GM19467 (cell line): ENCODE measurements around the gene GRIA3.
"Not testable (repeated sequence)": the region's sequence is repeated elsewhere in the genome, so short reads cannot be mapped to it uniquely, and the experiment has no call there.

Experiments
- ATAC-seq: cut with Tn5 transposase; IDR thresholded peaks from one replicate; pipeline ENCODE4 v1.9.1; 2021; ENCODE audit warnings: mild to moderate bottlenecking, moderate library complexity; ENCODE audit not compliant: unreplicated experiment

GRIA3 gene

GRCh38 chrX:123267220-123267619 lies 83.1 kb downstream of the GRIA3 start:
- no peak for ATAC-seq

GRCh38 chrX:123271902-123272301 lies 87.8 kb downstream of the GRIA3 start:
- no peak for ATAC-seq

GRCh38 chrX:123272630-123273029 lies 88.6 kb downstream of the GRIA3 start:
- ATAC-seq = no peak

GRCh38 chrX:123274796-123275195 lies 90.7 kb downstream of the GRIA3 start:
- ATAC-seq = no peak

GRCh38 chrX:123277347-123277746 lies 93.3 kb downstream of the GRIA3 start:
- no peak for ATAC-seq

- ATAC-seq = no peak
These were observed 93.7 kb downstream of the GRIA3 start for GRCh38 chrX:123277821-123278220.

- ATAC-seq = no peak
These were observed 98.2 kb downstream of the GRIA3 start for GRCh38 chrX:123282241-123282640.

- not testable (repeated sequence) for ATAC-seq
These were observed 99.3 kb downstream of the GRIA3 start for GRCh38 chrX:123283407-123283806.

GRCh38 chrX:123291623-123292022 lies 107.5 kb downstream of the GRIA3 start:
- ATAC-seq = no peak

GRCh38 chrX:123298026-123298425 lies 113.9 kb downstream of the GRIA3 start:
- ATAC-seq = no peak

GRCh38 chrX:123303429-123303828 lies 119.4 kb downstream of the GRIA3 start:
- ATAC-seq = no peak

- no peak for ATAC-seq
These were observed 124.6 kb downstream of the GRIA3 start for GRCh38 chrX:123308658-123309057.

- ATAC-seq = no peak
These were observed 126.0 kb downstream of the GRIA3 start for GRCh38 chrX:123310112-123310511.

- no peak for ATAC-seq
These were observed 127.4 kb downstream of the GRIA3 start for GRCh38 chrX:123311486-123311885.

GRCh38 chrX:123313486-123313885 lies 129.4 kb downstream of the GRIA3 start:
- ATAC-seq = no peak

GRCh38 chrX:123320622-123321021 lies 136.5 kb downstream of the GRIA3 start:
- ATAC-seq = no peak

- no peak for ATAC-seq
These were observed 138.5 kb downstream of the GRIA3 start for GRCh38 chrX:123322536-123322935.

- ATAC-seq = no peak
These were observed 140.5 kb downstream of the GRIA3 start for GRCh38 chrX:123324625-123325024.

- ATAC-seq = no peak
These were observed 146.3 kb downstream of the GRIA3 start for GRCh38 chrX:123330229-123330942.

- no peak for ATAC-seq
These were observed 147.3 kb downstream of the GRIA3 start for GRCh38 chrX:123331349-123331748.

GRCh38 chrX:123331859-123332258 lies 147.8 kb downstream of the GRIA3 start:
- no peak for ATAC-seq

- no peak for ATAC-seq
These were observed 152.6 kb downstream of the GRIA3 start for GRCh38 chrX:123336666-123337065.
